Left ventricle myocardium inferior (tissue), 1 donor: ENCODE results near the gene MLIP. TPM values are rescaled to one million over a fixed set of nuclear protein-coding genes. Genes with fewer than 3 reads are reported as not detected.
"Not testable (repeated sequence)": the region's sequence is repeated elsewhere in the genome, so short reads cannot be mapped to it uniquely, and the experiment has no call there.

Source experiments
- DNase-seq: peaks from one replicate; pipeline ENCODE4 v3.0.0-alpha.2; 2020
- H3K27ac ChIP-seq: fragments of 200-600 bp; replicated peaks from 2 replicates; pipeline ENCODE4 v1.8.0; 2021
- H3K27me3 ChIP-seq: fragments of 200-600 bp; 2 replicates; pipeline ENCODE4 v1.8.0; 2021; ENCODE audit warnings: low read depth
- H3K36me3 ChIP-seq: fragments of 200-600 bp; 2 replicates; pipeline ENCODE4 v1.8.0; 2021
- H3K4me1 ChIP-seq: fragments of 200-600 bp; 2 replicates; pipeline ENCODE4 v1.8.0; 2021
- H3K4me3 ChIP-seq: fragments of 200-600 bp; 2 replicates; pipeline ENCODE4 v1.8.0; 2021; ENCODE audit warnings: mild to moderate bottlenecking, moderate library complexity
- H3K9me3 ChIP-seq: fragments of 200-600 bp; replicated peaks from 2 replicates; pipeline ENCODE4 v1.8.0; 2021
- CTCF ChIP-seq: fragments of 200-600 bp; IDR thresholded peaks from 2 replicates; pipeline ENCODE4 v1.8.0; 2021; ENCODE audit warnings: antibody characterized with exemption, mild to moderate bottlenecking, borderline replicate concordance
- intact Hi-C: fragments of 100-400 bp; cut with micrococcal nuclease; formaldehyde crosslinking; loops from one replicate; pipeline ENCODE4 v1.11.0; 2022
- total RNA-seq: library from RNA; stranded (reverse); fragmentation: NEBNext Ultra II Directional; extraction: Animal tissue kit (Norgen Biotek cat#: 25700); gene quantifications from one replicate; pipeline ENCODE4 v1.2.1, GENCODE V29; 2021
- donor health status: DM: no; HTN: yes; CAD: no; lungs with severe emphysema.

MLIP gene
- total RNA-seq, 1 donor from 2014 or later, result 397 TPM

DNA sequence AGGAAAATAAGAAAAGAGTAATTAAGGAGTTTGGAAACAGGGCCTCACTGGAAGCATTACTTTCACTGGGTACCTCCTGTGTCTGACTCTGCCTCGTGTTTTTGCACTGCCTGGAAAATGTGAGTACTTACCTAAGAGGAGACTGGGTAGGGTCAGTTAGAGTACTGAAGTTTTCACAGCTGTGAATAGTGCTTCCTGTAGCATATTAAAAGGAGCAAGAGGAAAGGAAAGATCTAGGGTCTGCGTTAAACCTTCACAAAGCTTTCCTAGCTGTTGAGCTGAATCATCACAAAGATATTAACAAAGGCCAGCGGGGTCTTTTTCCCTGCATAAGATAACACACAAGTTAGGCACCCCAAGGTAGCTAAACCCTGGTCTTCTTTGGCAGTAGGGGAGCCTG, 82.3 kb downstream of the MLIP start:
- DNase-seq, result no peak
- no peak for TF ChIP-seq CTCF
- no peak overlapping the region for H3K4me3 ChIP-seq
- intact Hi-C loops, result no loop called here
- peaks cover 20% of the 10 kb centered on the region for H3K4me1 ChIP-seq
- H3K9me3 ChIP-seq, result no peaks in the 10 kb centered on the region
- H3K36me3 ChIP-seq, result peaks cover 5% of the 10 kb centered on the region
- H3K27ac ChIP-seq, result peak overlapping the region; percentile 37
- no peaks in the 10 kb centered on the region for H3K27me3 ChIP-seq

GRCh38 chr6:54194067-54194466, 82.8 kb downstream of the MLIP start:
- Histone ChIP-seq H3K4me1 (peaks cover 20% of the 10 kb centered on the region), H3K36me3 (peaks cover 5% of the 10 kb centered on the region), H3K4me3 (no peak overlapping the region), H3K9me3 (no peaks in the 10 kb centered on the region), H3K27ac (peak overlapping the region; percentile 37), H3K27me3 (no peaks in the 10 kb centered on the region)
- no peak for TF ChIP-seq CTCF
- DNase-seq, result no peak
- intact Hi-C loops, result no loop called here

GRCh38 chr6:54195637-54196036, 84.4 kb downstream of the MLIP start:
- TF ChIP-seq CTCF, result no peak
- Histone ChIP-seq H3K27ac (no peak overlapping the region), H3K36me3 (no peaks in the 10 kb centered on the region), H3K4me1 (peaks cover 20% of the 10 kb centered on the region), H3K9me3 (no peaks in the 10 kb centered on the region), H3K27me3 (no peaks in the 10 kb centered on the region), H3K4me3 (no peak overlapping the region)
- no peak for DNase-seq
- intact Hi-C loops, result no loop called here

DNA sequence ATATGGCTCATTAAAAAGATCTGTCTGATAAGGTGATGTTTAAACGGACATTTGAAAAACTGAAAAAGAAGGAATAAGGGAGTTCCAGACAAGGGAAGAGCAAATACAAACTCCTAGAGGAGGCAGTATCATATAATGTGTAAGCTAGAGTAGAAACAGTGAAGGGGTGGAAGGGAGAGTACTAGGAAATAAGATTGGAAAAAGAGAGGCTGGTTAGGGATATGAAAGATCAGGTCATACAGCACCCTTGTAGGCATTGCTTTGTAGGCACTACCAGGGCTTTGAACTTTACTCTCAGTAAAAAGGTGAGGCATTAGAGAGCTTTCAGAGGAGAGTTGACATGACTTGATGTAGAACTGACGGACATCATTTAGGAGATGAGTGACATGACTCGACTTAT, 85.7 kb downstream of the MLIP start:
- TF ChIP-seq CTCF, result no peak
- Histone ChIP-seq H3K27me3 (no peaks in the 10 kb centered on the region), H3K27ac (no peak overlapping the region), H3K9me3 (no peaks in the 10 kb centered on the region), H3K4me3 (no peak overlapping the region), H3K4me1 (peaks cover 20% of the 10 kb centered on the region), H3K36me3 (no peaks in the 10 kb centered on the region)
- DNase-seq, result no peak
- intact Hi-C loops, result no loop called here

GRCh38 chr6:54198134-54198533, 86.9 kb downstream of the MLIP start:
- H3K9me3 ChIP-seq, result no peaks in the 10 kb centered on the region
- no peak overlapping the region for H3K27ac ChIP-seq
- DNase-seq, result no peak
- H3K36me3 ChIP-seq, result no peaks in the 10 kb centered on the region
- intact Hi-C loops, result no loop called here
- H3K4me3 ChIP-seq, result no peak overlapping the region
- no peak for TF ChIP-seq CTCF
- no peaks in the 10 kb centered on the region for H3K27me3 ChIP-seq
- peaks cover 13% of the 10 kb centered on the region for H3K4me1 ChIP-seq

DNA sequence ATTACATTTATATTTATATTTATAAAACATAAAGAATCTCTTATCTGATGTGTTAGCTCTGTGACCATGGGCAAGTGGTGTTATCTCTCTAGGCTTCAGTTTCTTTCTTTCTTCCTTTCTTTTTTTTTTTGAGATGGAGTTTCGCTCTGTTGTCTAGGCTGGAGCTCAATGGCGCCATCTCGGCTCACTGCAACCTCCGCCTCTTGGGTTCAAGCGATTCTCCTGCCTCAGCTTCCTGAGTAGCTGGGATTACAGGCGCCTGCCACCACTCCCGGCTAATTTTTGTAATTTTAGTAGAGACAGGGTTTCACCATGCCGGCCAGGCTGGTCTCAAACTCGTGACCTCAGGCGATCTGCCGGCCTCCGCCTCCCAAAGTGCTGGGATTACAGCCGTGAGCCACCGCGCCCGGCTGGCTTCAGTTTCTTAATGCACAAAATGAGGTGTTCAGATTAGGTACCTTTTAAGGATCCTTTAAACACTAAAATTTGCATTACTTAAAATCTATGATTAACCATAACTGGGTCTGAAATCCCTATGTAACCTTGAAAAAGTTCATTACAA, 92.3 kb downstream of the MLIP start:
- DNase-seq, H3K27me3 ChIP-seq, intact Hi-C loops, H3K4me3 ChIP-seq, H3K36me3 ChIP-seq, H3K9me3 ChIP-seq: not testable (repeated sequence)
- H3K27ac ChIP-seq, result peak overlapping the region; percentile 72
- H3K4me1 ChIP-seq, result peaks cover 36% of the 10 kb centered on the region
